HS-5 (cell line): Measurements from ENCODE around the gene PLS1.

Experiments used
- DNase-seq: peaks from one replicate; pipeline ENCODE4 v3.0.0-alpha.2; 2012; ENCODE audit warnings: low read depth

Gene PLS1

DNA sequence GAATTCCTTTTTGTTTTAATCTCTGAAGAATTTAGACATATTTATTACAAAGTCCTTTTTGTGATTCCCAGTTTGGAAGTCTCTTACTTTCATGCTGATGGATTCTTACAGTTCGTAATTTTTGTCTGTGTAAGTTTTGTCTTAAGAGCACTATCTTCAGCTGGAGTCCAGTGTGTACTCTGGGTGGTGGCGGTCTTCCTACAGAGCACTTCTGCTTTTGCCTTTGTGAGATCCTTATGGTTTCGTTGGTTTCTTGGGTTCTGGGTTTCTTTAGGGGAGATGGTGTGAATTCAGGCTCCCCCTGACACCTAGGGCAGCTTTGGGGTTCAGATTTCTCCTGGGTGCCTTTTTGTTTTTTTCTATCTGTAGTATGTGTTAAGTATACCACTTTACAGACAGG, 45.3 kb downstream of the PLS1 start:
- no peak for DNase-seq

DNA sequence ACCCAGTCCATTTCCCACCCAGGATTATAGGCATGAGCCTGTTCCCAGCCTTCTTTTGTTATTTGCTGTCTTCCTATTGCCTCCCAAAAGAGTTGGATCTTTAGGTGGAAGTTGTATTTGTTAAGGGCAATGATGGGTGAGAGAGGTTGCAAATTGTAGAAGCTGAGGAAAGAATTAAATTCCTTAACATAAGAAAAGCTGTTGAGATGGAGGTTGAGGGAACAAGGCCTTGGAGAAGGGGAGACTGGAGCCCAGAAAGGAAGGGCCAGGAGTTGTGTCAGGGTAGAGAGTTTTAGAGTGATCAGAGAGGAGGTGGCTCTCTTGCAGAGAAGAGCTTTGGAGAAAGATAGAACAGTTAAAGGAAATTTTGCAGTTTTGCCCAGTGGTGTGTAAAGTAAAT, 46.8 kb downstream of the PLS1 start:
- no peak for DNase-seq

DNA sequence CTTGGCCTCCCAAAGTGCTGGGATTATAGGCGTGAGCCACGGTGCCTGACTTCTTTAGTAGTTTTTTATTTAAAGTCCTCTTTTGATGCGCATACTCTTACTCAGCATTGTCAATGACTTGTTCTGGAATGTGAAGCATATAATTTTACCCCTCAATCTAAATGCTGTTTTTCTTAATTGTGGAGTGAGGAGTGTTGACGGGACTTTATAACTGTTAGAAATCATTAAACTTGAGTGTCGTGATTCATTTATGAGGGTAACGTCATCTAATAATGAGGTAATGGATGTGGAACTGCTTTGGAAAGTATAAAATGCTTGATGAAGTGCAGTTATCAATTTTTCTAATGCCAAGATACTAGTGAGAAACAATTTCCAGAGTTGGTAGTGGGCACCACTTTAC, 48.3 kb downstream of the PLS1 start:
- no peak for DNase-seq

DNA sequence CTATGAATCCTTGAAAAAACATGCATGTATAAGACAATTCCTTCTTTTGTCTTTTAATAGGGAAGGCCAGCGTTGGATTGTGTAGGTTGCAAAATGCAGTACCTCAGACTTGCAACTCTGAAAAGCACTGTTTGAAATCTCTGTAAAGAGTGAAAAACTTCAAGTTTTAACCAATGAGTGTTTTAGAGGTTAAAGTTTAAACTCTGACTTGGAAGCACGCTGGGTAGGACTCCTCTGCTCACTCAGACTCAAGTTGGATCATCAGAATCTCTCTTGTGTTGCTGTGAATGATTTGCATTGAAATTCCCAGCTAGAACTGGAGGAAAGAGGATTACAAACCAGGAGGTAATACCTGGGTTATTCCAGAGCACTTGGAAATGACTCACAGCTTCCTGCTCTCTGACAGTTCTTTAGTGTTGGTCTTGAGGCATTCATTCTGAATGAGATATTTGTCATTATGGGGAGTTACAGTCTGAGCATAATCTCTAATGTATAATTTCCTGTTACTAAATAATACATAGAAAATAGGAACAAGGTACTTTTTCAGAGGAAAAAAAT, 49.1 kb downstream of the PLS1 start:
- peak; percentile 34 for DNase-seq

DNA sequence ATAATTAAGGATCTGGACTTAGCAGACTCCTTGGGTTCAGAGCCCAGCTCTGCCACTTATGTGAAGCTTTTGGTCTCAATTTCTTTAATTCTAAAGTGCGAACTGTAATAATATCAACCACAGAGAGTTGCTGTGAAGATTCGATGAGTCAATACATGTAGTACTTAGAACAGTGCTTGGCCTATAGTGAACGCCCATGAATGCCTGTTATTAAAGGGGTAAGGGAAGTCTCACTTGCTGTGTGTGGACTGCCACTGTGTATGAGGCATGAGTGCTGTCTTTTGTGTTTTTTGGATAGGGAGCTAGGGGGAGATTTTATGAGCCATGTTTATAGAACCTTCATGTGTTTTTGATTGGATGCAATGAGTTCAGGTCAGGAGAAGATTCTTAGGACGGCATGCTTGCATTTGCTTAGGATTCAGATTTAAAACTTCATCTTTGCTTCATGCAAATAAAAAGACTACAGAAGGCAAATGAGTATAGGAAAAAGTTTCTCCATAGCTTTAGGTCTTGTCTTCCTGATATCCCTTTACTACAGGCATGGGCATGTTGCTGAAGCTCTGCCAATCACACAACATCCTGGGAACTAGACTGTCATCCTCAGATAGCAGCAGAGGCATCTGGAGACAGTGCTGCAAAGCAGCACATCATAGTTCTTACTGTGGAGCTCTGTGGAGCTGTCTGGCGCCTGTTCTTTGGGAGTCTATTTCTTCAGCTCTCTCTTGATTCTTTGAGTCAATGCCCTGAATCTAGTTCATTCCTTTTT, 50.0 kb downstream of the PLS1 start:
- DNase-seq, result no peak

DNA sequence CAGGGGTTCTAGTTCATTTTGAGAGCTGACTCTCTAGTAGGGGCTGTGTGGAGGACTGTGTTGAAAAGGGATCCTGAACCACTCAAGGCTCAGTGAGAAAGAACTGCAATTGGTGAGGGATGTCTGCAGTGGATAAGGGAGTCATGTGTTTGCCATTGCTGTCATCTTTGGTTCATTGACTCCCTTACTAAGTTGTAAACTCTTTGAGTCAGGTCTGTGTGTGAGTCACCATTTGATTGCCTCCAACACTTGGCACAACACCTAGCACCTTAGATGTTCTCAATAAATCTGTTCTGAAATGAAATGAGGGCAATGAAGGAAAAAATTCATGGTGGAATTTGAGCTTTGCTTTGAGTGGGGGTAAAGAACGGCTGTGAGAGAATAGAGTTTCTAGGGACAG, 51.7 kb downstream of the PLS1 start:
- DNase-seq, result peak; percentile 5

DNA sequence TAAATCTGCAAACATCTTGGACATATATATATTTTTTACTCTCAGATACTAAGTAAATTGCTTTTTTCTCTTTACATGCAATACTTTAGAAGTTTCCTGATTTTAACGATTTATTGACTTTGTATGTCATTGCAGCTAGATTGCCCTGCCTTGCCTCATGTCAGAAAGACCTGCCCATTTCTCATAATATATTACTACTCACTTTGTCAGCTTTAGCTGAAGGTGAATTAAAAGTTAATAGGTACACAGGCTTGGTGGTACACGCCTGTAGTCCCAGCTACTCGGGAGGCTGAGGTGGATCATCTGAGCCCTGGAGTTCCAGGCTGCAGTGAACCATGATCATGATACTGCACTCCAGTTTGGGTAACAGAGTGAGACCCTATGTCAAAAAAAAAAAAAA, 52.8 kb downstream of the PLS1 start:
- DNase-seq, result no peak

DNA sequence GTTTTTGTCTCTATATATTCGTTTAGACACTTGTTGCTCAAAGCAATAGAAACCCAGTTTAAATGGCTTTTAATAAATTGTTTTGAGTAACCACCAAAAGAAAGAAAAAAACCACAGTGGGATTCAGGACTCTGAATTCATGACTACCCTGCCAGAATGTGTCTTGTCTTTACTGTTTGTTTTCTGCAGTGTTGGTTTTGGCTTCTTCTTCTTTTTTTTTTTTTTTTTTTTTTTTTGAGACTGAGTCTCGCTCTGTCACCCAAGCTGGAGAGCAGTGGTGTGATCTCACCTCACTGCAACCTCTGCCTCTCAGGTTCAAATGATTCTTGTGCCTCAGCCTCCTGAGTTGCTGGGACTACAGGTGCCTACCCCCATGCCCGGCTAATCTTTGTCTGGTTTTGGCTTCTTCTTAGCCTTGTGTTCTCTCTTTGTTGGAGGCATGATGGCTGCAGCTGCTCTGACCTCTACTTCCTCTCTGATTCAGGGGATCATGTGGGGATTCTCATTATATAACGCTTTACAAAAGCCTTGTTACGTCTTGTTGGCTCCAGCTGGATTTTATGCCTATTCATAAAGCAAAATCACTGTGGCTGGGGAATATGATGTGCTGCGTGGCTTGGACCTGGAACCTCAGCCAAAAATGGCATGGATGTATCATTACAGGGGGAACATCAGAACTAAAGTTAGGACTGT, 54.0 kb downstream of the PLS1 start:
- no peak for DNase-seq

DNA sequence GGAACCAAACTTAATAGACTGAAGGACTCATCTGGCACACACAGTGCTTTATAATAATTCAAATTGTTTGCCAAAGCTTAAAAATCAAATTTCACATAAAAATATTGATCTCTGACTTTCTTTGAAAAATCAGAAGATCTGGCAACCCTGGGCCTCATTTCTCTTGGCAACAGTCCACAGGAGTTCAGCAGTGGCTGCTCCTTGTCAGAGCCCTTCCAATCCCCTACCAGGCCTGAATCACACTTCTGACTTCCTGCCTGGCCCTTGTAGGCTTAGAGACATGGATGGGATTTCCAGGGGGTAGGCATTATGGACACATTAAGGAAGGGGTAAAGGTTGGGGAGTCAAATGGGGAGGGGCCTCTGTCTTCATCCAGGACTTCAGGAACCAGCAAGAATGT, 55.5 kb downstream of the PLS1 start:
- DNase-seq, result no peak

DNA sequence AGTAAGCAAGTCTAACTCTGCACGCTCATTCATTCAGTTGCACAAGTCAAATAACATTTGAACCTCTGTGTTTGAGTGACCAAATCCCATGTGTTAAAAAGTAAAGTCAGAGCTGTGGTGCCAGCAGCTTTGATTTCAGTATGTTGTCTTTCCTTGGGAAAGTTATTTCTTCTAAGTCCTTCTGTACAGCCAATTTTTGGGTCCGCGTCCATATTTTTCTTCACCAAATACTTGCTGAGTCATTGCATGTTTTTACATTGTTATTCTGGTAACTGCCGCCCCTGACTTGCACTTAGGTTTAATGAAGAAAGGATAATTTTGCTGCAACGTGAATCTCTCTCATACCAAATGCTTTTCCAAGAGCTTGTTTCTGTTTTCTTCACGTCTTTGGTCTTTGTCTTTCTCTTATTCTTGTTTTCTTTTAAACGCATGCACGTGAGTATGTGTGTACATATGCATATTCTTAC, 56.7 kb downstream of the PLS1 start:
- no peak for DNase-seq

DNA sequence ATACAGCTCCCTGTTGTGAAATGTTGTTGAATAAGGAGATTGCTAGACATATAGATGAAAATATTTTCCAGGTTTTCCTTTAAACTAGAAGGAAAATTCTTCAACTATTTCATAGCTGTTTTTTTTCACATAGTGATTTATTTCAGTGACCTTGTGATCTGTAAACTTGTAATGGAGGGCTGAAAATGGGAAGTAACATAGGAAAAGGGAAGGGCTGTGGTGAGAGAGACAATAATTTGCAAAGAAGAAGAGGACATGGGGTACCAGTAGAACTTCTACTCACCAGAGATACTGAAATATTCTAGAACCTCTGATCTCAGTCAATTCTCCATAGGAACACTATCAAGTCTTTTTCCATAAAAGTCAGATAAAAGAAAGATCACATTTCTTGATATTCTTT, 60.4 kb downstream of the PLS1 start:
- no peak for DNase-seq

DNA sequence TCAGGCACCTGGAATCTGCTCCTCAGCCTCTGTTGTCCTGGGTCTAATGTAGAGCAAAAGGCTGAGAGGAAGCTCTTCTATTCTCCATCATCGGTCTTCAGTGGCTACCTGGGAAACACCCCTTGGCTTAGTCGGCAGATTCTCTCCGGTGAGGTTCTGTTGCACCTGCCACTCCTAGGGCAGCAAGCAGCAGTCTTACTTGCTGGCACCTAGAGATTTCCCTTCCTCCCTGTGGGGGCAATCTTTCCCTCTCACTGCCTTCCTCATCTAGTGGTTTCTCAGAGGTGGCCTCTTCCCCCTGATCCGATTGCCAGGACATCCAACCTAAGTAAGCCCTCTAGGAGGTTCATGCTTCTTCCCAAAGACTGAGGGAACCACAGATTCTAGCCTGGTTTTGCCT, 60.8 kb downstream of the PLS1 start:
- no peak for DNase-seq

DNA sequence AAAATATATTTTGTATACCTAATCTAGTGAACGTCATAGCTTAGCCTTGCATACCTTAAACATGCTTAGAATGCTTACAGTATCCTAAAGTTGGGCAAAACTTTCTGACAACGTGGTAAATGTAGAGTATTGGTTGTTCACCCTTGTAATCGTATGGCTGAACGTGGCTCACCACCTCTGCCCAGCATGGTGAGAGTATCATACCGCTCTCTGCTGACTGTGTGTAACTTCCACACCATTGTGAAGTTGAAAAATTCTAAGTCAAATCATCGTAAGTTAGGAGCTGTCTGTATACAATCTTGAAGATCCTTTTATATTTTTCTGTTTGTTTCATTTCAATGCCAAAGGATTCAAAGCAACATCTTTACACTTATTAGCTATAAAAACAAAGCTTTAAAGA, 64.2 kb downstream of the PLS1 start:
- DNase-seq, result no peak

DNA sequence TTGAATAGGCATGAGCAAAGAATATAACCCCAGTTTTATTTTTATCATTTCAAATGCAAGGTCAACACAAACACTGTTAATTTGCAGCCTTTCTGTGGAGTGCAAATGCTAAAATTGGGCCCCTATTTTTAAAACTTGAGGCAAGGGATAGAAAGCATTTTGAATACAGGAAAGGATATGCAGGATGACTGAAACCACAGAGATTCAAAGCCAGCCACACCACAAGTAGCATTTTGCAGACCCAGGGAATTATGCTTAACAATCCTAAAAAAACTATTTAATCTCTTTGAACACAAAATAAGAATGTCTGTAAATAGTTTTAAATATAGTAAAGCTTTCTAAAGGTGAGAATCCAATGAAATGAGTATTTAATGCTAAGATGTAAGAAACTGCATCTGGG, 64.7 kb downstream of the PLS1 start:
- no peak for DNase-seq

DNA sequence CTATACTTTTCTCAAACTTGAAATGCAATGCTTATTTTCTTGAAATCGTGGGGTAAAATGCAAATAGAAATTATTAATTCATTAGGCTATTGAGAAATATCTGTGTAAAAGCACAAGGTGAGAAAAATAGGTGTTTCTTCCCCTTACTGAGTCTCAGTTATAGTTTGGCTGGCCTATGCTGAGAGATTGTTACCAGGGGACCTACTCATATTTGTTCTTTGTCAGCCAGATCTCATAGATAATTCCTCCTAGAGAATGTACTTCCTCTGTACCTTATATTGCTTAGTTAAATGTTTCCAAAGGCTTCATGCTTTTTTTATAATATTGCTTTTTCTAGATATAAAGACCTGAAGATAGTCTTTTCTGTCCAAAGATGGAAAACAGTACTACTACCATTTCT, 67.7 kb downstream of the PLS1 start:
- DNase-seq, result no peak

DNA sequence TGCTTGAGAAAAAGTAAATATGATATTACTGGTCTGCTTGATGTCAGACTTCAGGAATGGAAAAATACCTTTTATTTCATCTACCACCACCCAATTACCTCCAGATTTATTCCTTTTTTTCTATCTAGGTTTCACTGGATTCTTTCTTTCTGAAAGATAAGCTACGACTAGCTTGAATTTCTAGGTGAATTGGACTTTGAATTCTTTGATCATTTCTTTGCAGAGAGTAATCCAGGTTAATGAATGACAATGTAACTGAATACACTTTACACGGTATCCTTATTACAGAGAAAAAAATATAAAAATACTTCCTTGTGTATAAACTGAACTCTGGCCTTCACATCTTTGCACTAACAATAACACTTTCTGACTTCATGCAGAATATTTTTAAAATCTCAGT, 68.1 kb downstream of the PLS1 start:
- DNase-seq, result no peak

DNA sequence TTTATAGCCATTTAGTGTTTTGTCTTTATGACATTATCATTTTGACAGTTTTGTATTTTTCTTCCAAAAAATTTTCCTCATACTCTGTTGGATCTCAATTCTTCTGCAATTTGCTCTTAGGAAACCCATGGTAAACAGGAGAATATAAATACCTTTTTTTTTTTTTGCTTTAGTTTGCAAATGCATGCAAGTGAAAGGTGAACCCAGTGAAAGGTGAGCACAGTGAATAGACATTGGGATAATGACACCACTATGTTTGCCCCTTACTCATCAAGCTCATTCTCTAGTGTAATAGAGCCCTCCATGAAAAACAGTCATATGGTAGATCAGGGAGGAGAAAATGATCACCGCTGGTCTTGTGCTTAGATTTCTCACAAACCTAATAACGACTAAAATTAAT, 68.6 kb downstream of the PLS1 start:
- no peak for DNase-seq

DNA sequence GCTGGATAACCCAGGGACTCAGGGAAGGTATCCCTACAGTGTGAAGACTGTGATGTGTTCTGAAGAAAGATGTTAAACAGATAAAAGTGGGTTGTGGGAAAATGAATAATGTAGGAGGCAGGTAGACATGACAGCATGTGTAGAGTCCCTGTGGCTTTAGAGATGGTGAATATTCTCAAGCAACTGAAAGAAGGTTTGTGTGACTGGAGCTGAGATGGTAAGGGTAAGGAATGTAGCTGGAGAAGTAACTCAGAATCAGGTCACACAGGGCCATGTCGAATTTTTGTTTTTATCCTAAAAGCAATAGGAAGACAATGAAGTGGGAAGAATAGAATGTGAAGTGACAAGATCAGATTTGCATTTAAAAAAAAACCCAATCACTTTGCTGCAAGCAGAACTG, 73.9 kb downstream of the PLS1 start:
- no peak for DNase-seq

DNA sequence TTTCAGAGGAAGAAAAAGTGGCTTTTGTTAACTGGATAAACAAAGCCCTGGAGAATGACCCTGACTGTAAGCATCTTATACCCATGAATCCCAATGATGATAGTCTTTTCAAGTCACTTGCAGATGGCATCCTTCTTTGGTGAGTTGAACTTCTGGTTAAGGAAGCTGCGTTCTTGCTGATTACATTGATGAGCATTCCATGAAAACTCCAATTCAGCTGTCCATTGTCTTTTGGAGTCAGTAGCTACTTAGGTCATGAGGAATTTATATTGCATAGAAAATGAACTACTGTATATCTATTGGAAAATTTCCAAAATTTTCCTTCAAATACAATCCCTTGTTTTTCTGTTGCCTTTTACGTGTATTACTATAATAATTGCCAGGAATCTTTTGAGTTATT, 80.0 kb downstream of the PLS1 start:
- no peak for DNase-seq

DNA sequence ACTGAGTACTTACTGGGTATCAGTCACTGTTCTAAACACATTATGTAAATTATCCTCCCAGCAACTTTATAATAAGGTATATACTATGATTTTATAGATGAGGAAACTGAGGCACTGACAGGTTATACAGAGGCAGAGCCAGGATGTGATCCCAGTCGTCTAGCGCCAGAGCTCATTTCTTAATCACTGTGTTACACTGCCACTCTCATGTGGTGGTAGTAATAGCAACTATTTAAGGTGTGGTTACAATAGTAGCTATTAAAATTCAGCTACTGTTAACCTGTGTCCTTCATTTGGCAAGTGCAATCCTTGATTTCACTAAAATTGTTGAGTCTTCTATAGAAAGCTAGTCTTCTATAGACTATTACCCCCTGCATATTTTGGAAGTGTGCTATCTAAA, 84.5 kb downstream of the PLS1 start:
- DNase-seq, result no peak

DNA sequence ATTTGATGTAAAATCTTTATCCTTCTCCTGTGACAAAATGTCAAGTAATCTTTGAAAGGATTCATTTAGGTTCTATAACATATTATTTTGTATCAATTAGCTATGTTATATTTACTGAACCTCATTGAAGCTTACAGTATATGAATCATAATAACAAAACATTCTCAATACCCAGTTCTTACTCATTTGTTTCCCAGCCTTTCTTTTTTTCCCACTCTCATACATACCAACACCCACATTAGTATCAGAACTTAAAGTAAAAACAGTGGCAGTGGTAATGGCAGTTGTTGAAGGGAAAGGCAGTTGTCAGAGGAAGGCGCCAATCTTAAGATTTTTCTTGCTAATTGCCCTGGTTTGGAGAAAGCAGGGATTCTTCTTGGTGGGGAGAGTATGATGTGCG, 94.4 kb downstream of the PLS1 start:
- DNase-seq, result no peak

DNA sequence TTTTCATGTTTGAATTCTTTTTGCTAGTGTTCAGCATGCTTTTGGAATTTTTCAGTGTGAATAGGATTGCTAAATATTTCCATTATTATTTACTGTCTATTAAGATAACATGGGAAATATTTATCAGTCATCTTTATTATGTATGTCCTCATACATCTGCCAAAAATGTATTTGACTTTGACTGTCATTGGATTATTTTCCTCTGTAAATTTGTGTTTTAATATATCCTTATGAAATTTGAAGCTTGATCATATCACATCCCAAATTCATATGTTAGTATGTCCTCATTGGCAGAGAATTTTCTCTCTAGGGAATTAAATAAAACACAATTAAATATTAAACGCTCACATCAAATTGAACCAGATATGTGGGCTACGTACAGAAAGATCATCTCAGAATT, 95.3 kb downstream of the PLS1 start:
- no peak for DNase-seq

DNA sequence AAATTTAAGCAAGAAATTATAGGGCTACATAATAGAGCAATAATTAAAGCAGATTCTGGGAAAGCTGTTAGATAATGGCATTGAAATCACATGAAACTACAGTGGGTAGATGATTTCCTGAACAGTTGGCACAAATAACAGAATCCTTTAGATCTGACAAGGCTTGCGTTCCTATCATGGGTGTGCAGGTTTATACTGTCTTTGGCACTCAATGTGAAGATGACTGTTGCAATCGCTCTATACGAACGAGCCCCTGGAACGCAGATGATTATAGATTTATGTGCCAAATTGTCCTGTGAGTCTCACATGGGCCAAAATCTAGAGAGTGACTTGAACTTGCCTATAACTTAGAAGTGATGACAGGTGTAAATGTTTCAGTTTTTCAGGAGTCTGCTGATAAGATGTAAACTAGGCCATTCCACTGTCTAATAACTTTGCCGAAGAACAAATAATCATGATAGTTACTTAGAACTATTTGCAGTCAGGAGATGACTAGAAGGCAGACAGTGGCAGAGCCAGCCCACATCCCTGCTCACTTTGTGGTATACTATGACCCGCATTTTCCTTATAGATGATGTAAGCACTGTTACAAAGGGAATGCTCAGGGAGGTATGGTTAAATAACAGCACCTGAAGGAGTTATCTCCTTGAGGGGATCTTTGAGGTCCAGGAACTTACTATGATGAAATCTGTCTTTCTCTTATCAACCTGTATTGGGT, 97.1 kb downstream of the PLS1 start:
- DNase-seq, result no peak
